Osteoblast (primary cell): ENCODE data around the gene ZNF385A. TPM values are rescaled to one million over a fixed set of nuclear protein-coding genes. Genes with fewer than 3 reads are reported as not detected.

Source experiments
- DNase-seq: peaks from one replicate; pipeline ENCODE4 v3.0.0; 2011; ENCODE audit warnings: low spot score, mixed read lengths; ENCODE audit not compliant: insufficient read length; ENCODE audit errors: missing footprints
- H2AFZ ChIP-seq: 2 replicates; pipeline ENCODE4 v1.6.0; 2011; ENCODE audit warnings: mild to moderate bottlenecking, low read length
- H3K27ac ChIP-seq: 2 replicates; pipeline ENCODE4 v1.5.1; 2011; ENCODE audit warnings: mild to moderate bottlenecking, low read depth, low read length, moderate library complexity
- H3K27me3 ChIP-seq: 2 replicates; pipeline ENCODE4 v1.6.0; 2012; ENCODE audit warnings: mild to moderate bottlenecking, control low read depth, inconsistent platforms, low read length, moderate library complexity; ENCODE audit not compliant: insufficient read depth
- H3K36me3 ChIP-seq: 2 replicates; pipeline ENCODE4 v1.5.1; 2011; ENCODE audit warnings: mild to moderate bottlenecking, low read length, control low read depth, moderate library complexity; ENCODE audit not compliant: insufficient read depth
- H3K4me1 ChIP-seq: 2 replicates; pipeline ENCODE4 v1.5.1; 2011; ENCODE audit warnings: mild to moderate bottlenecking, low read length, control low read depth, moderate library complexity; ENCODE audit not compliant: insufficient read depth
- H3K4me2 ChIP-seq: 2 replicates; pipeline ENCODE4 v1.6.0; 2011; ENCODE audit warnings: mild to moderate bottlenecking, low read length; ENCODE audit not compliant: insufficient read depth
- H3K4me3 ChIP-seq: fragments of 200-600 bp; sonication (generic); 3 replicates; pipeline ENCODE4 v1.5.1; 2012; ENCODE audit warnings: mild to moderate bottlenecking, low read length, inconsistent platforms; ENCODE audit not compliant: insufficient read depth
- H3K79me2 ChIP-seq: 2 replicates; pipeline ENCODE4 v1.6.0; 2012; ENCODE audit warnings: mild to moderate bottlenecking, low read length, control low read depth, inconsistent platforms; ENCODE audit not compliant: insufficient read depth
- H3K9me3 ChIP-seq: 2 replicates; pipeline ENCODE4 v1.5.1; 2011; ENCODE audit warnings: low read depth, low read length, control low read depth
- H4K20me1 ChIP-seq: 2 replicates; pipeline ENCODE4 v1.6.0; 2012; ENCODE audit warnings: mild to moderate bottlenecking, low read length, control low read depth; ENCODE audit not compliant: insufficient read depth
- CTCF ChIP-seq: IDR thresholded peaks from 2 replicates; pipeline ENCODE4 v1.5.1; 2011; ENCODE audit warnings: mild to moderate bottlenecking, low read depth, low read length, moderate library complexity; ENCODE audit errors: extremely low read depth
- total RNA-seq: library from RNA; depleted of rRNA; stranded (reverse); fragments of >200 nt; gene quantifications from 2 replicates; pipeline ENCODE4 v1.2.3, GENCODE V29; 2012

The ZNF385A gene
- total RNA-seq, 1 donor, result 0.72 TPM

GRCh38 chr12:54389607-54390175 lies 5.2 kb upstream of the ZNF385A start:
- H3K4me2 ChIP-seq, result no peak overlapping the region
- no peaks in the 10 kb centered on the region for H3K79me2 ChIP-seq
- peaks cover 1% of the 10 kb centered on the region for H3K4me1 ChIP-seq
- H3K27me3 ChIP-seq, result no peaks in the 10 kb centered on the region
- H3K4me3 ChIP-seq, result no peak overlapping the region
- peak; percentile 56 for DNase-seq
- peaks cover 20% of the 10 kb centered on the region for H3K36me3 ChIP-seq
- TF ChIP-seq CTCF, result no peak
- H4K20me1 ChIP-seq, result peaks cover 13% of the 10 kb centered on the region
- H3K27ac ChIP-seq, result no peak overlapping the region
- no peak overlapping the region for H2AFZ ChIP-seq
- H3K9me3 ChIP-seq, result no peaks in the 10 kb centered on the region

GRCh38 chr12:54389134-54389508 lies 4.6 kb upstream of the ZNF385A start:
- Histone ChIP-seq H3K9me3 (no peaks in the 10 kb centered on the region), H4K20me1 (peaks cover 8% of the 10 kb centered on the region), H2AFZ (no peak overlapping the region), H3K27ac (no peak overlapping the region), H3K4me1 (peaks cover 4% of the 10 kb centered on the region), H3K27me3 (no peaks in the 10 kb centered on the region), H3K4me2 (no peak overlapping the region), H3K4me3 (no peak overlapping the region), H3K36me3 (peaks cover 14% of the 10 kb centered on the region), H3K79me2 (no peaks in the 10 kb centered on the region)
- no peak for DNase-seq
- TF ChIP-seq CTCF, result no peak

GRCh38 chr12:54388237-54389133 lies 4.0 kb upstream of the ZNF385A start:
- Histone ChIP-seq H3K27ac (no peak overlapping the region), H3K4me2 (no peak overlapping the region), H3K4me3 (no peak overlapping the region), H3K79me2 (no peaks in the 10 kb centered on the region), H3K36me3 (peaks cover 8% of the 10 kb centered on the region), H3K27me3 (no peaks in the 10 kb centered on the region), H2AFZ (no peak overlapping the region), H4K20me1 (peaks cover 4% of the 10 kb centered on the region), H3K9me3 (no peaks in the 10 kb centered on the region), H3K4me1 (peaks cover 5% of the 10 kb centered on the region)
- TF ChIP-seq CTCF, result no peak
- peak; percentile 69 for DNase-seq

- Histone ChIP-seq H3K27ac (no peak overlapping the region), H3K4me3 (no peak overlapping the region), H3K9me3 (no peaks in the 10 kb centered on the region), H2AFZ (no peak overlapping the region), H4K20me1 (no peaks in the 10 kb centered on the region), H3K27me3 (no peaks in the 10 kb centered on the region), H3K4me2 (no peak overlapping the region), H3K79me2 (no peaks in the 10 kb centered on the region), H3K4me1 (peaks cover 13% of the 10 kb centered on the region), H3K36me3 (no peaks in the 10 kb centered on the region)
- no peak for TF ChIP-seq CTCF
- DNase-seq, result peak; percentile 50
These were observed 2.6 kb upstream of the ZNF385A start for GRCh38 chr12:54387114-54387467.
